NCI-H774 (cell line): ENCODE results near the gene CARD16.

ENCODE experiments used
- DNase-seq: peaks from one replicate; lab custom pipeline; 2025; lab: John Stamatoyannopoulos, UW

Gene CARD16

GRCh38 chr11:104992781-104993180 lies 52.4 kb downstream of the CARD16 start:
- no peak for DNase-seq

- no peak for DNase-seq
Observed at GRCh38 chr11:104991994-104992393, 53.1 kb downstream of the CARD16 start.
